Mammary epithelial cell (primary cell): ENCODE results near the gene TUBD1.

Experiments
- EZH2 ChIP-seq: IDR thresholded peaks from 2 replicates; pipeline ENCODE4 v1.6.1; 2012; ENCODE audit warnings: low read length, inconsistent platforms, borderline replicate concordance
- TF ChIP-seq, protein P1 (sequence below), 2 donors: IDR thresholded peaks in 1 of 2; conservative IDR thresholded peaks in 1 of 2; 2 replicates each; pipeline ENCODE4 v1.5.1; 2011 to 2012; ENCODE audit warnings: inconsistent platforms in 2 of 2, low read length in 2 of 2, mild to moderate bottlenecking in 2 of 2, control low read depth in 1 of 2, low read depth in 1 of 2; ENCODE audit not compliant: insufficient read depth in 1 of 2; ENCODE audit errors: extremely low read depth in 1 of 2

DNA sequence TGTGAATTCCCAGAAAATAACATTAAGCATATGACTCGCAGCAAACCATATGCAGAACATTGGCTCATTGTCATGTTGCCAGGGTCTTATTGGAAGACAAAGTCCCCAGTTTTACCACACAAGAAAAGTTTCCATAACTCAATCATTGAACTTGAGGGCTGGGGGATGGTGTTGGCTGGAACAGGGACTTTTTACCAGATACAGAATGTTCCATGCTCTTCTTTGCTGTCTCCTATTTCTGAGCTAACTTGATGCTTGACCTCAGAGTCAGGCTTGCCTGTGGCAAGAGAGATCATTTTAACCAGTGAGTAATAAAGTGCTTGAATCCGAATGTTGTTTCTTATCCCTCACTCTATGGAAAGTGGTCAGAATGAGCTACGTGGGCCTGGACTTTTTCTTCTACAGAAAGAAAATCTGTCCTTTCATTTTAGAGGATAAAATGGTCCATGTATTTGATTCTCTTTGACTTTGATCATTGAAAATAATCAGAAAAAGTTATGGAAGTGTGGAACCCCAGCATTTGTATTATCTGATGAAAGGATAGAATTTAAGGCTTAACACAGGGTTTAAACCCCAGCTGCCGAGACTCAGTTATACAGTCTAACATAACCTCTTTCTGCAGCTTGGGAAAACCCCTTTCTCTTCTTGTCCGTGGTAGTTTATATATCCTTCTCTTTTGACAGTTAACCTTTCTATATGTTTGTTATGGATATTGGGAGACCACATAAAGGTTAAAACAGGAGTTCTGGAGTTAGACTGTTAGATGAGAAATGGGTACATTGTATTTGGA is 67.0 kb downstream of the TUBD1 start:
- TF ChIP-seq, protein P1, sequence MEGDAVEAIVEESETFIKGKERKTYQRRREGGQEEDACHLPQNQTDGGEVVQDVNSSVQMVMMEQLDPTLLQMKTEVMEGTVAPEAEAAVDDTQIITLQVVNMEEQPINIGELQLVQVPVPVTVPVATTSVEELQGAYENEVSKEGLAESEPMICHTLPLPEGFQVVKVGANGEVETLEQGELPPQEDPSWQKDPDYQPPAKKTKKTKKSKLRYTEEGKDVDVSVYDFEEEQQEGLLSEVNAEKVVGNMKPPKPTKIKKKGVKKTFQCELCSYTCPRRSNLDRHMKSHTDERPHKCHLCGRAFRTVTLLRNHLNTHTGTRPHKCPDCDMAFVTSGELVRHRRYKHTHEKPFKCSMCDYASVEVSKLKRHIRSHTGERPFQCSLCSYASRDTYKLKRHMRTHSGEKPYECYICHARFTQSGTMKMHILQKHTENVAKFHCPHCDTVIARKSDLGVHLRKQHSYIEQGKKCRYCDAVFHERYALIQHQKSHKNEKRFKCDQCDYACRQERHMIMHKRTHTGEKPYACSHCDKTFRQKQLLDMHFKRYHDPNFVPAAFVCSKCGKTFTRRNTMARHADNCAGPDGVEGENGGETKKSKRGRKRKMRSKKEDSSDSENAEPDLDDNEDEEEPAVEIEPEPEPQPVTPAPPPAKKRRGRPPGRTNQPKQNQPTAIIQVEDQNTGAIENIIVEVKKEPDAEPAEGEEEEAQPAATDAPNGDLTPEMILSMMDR (conservative IDR thresholded peaks at IDR 0.05 in 1 of 2, IDR thresholded peaks at IDR 0.05 in 1 of 2; ENCODE audit: extremely low read depth in 1 of 2, insufficient read depth in 1 of 2, low read depth in 1 of 2, low read length in 2 of 2) = no peak
- no peak for TF ChIP-seq EZH2
